HG03025 (cell line): ENCODE measurements around the gene YIF1A.
"Not testable (repeated sequence)": the region's sequence is repeated elsewhere in the genome, so short reads cannot be mapped to it uniquely, and the experiment has no call there.

Experiments
- ATAC-seq: cut with Tn5 transposase; IDR thresholded peaks from one replicate; pipeline ENCODE4 v1.9.1; 2021; ENCODE audit warnings: mild to moderate bottlenecking, moderate library complexity; ENCODE audit not compliant: unreplicated experiment, low FRiP score

YIF1A gene

GRCh38 chr11:66326261-66327111 is 37.5 kb upstream of the YIF1A start:
- ATAC-seq: no peak

- no peak for ATAC-seq
Observed at GRCh38 chr11:66325263-66325671, 36.3 kb upstream of the YIF1A start.

GRCh38 chr11:66324664-66325063 is 35.7 kb upstream of the YIF1A start:
- no peak for ATAC-seq

- no peak for ATAC-seq
Observed at GRCh38 chr11:66323684-66324083, 34.7 kb upstream of the YIF1A start.

- ATAC-seq: no peak
Observed at GRCh38 chr11:66322732-66323427, 33.9 kb upstream of the YIF1A start.

GRCh38 chr11:66321606-66322005 is 32.7 kb upstream of the YIF1A start:
- no peak for ATAC-seq

- ATAC-seq: not testable (repeated sequence)
Observed at GRCh38 chr11:66320748-66321147, 31.8 kb upstream of the YIF1A start.

- ATAC-seq: not testable (repeated sequence)
Observed at GRCh38 chr11:66320289-66320688, 31.3 kb upstream of the YIF1A start.

- no peak for ATAC-seq
Observed at GRCh38 chr11:66318600-66318970, 29.6 kb upstream of the YIF1A start.

- ATAC-seq: no peak
Observed at GRCh38 chr11:66317723-66318599, 29.0 kb upstream of the YIF1A start.

GRCh38 chr11:66317322-66317722 is 28.4 kb upstream of the YIF1A start:
- no peak for ATAC-seq

GRCh38 chr11:66316849-66317251 is 27.9 kb upstream of the YIF1A start, which contains the start of gene CD248:
CD248 (minus strand) TSS chr11:66317044; CDS start chr11:66317027, 17 bp downstream.
- no peak for ATAC-seq

GRCh38 chr11:66315921-66316811 is 27.2 kb upstream of the YIF1A start:
- ATAC-seq: no peak

GRCh38 chr11:66315498-66315885 is 26.5 kb upstream of the YIF1A start:
- no peak for ATAC-seq

- no peak for ATAC-seq
Observed at GRCh38 chr11:66314561-66315497, 25.9 kb upstream of the YIF1A start.

- no peak for ATAC-seq
Observed at GRCh38 chr11:66314186-66314501, 25.2 kb upstream of the YIF1A start.

- ATAC-seq: no peak
Observed at GRCh38 chr11:66313321-66314185, 24.6 kb upstream of the YIF1A start.
